Measurements from ENCODE around the gene TSSC4.

TSSC4 gene

DNA sequence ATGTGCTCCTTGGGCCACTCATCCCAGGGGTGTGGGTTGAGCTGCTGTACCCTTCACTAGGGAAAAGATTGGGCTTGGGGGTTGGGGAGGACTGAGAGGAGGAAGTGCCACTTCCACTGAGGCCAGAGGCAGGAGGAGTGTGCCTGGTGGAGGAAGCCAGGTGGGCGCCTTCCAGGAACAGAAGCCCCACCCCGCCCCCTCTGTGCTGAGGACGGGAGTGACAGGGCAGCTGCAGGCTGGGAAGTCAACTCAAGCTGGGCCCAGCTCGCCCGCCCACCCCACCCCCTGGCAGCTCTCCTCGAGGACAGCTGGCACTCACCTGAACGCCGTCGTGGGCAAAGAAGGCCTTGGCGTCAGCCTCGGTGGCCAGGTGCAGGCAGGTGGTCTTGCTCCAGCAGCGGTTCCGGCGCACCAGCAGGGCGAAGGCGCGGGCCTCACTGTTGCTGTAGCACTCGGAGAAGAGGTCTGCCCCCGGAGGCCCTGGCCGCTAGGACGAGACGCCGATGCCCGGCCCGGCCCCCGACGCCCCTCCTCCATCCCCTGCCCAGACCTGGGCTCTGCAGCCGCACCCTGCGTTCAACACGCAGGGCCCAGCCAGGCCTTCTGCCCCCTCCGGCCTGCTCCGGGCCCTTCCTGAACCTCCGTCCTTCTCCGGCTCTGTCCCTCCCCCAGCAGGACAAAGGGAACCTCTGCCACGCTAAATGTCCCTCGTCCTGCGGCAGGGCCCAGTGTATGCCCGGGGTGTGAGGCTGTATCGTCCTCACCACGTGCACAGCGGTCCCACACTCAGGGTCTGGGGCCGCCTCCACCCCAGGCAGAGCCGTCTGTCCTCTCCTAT lies 13.4 kb downstream of the TSSC4 start:
- ChIA-PET POLR2A (no interaction called here), CTCF (interaction anchor here (0.9 to 13.3 kb wide), 4 partner anchors 9 to 215 kb away, joined by 3 to 381 read pairs (median 4); partner anchors contain the start of genes C11orf21 and TSPAN32)
- no peak for DNase-seq (ENCODE audit: low read depth, low spot score)
- TF ChIP-seq CTCF (IDR thresholded peaks at IDR 0.05; ENCODE audit: insufficient read depth, low read length, missing control alignments): no peak
- H3K4me3 ChIP-seq (ENCODE audit: low read depth, low read length): no peak overlapping the region

- CTCF ChIA-PET: interaction anchor here (13.3 kb wide), 1 partner anchor 108 kb away, joined by 381 read pairs; the partner anchor contains the start of genes C11orf21 and TSPAN32
Observed at GRCh38 chr11:2414616-2415015, 14.1 kb downstream of the TSSC4 start.

GRCh38 chr11:2415171-2415570 lies 14.6 kb downstream of the TSSC4 start:
- no peak overlapping the region for H3K4me3 ChIP-seq (ENCODE audit: low read depth, low read length)
- POLR2A ChIA-PET: no interaction called here
- CTCF ChIA-PET: interaction anchor here (1.2 to 13.3 kb wide), 2 partner anchors 109 to 118 kb away, joined by 3 to 381 read pairs; partner anchors contain the start of genes C11orf21 and TSPAN32
- DNase-seq (ENCODE audit: low read depth, low spot score): no peak
- no peak for TF ChIP-seq CTCF (IDR thresholded peaks at IDR 0.05; ENCODE audit: insufficient read depth, low read length, missing control alignments)

More at GRCh38 chr11:2414616-2415015, 14.1 kb downstream of the TSSC4 start:
- H3K4me3 ChIP-seq (ENCODE audit: low read depth, low read length): no peak overlapping the region
- no peak for TF ChIP-seq CTCF (IDR thresholded peaks at IDR 0.05; ENCODE audit: insufficient read depth, low read length, missing control alignments)
- no peak for DNase-seq (ENCODE audit: low read depth, low spot score)
- POLR2A ChIA-PET: no interaction called here

- no peak for TF ChIP-seq CTCF (IDR thresholded peaks at IDR 0.05; ENCODE audit: insufficient read depth, low read length, missing control alignments)
- CTCF ChIA-PET: interaction anchor here (1.2 to 13.3 kb wide), 2 partner anchors 110 to 117 kb away, joined by 3 to 381 read pairs; partner anchors contain the start of genes C11orf21 and TSPAN32
- POLR2A ChIA-PET: no interaction called here
- H3K4me3 ChIP-seq (ENCODE audit: low read depth, low read length): no peak overlapping the region
- DNase-seq (ENCODE audit: low read depth, low spot score): no peak
Observed at GRCh38 chr11:2415601-2416380, 15.2 kb downstream of the TSSC4 start.

- POLR2A ChIA-PET: no interaction called here
- no peak overlapping the region for H3K4me3 ChIP-seq (ENCODE audit: low read depth, low read length)
- CTCF ChIA-PET: interaction anchor here (0.8 to 13.3 kb wide), 5 partner anchors 14 to 230 kb away, joined by 3 to 381 read pairs (median 70); partner anchors contain the start of genes C11orf21, TSPAN32 and TSSC4
- no peak for TF ChIP-seq CTCF (IDR thresholded peaks at IDR 0.05; ENCODE audit: insufficient read depth, low read length, missing control alignments)
- no peak for DNase-seq (ENCODE audit: low read depth, low spot score)
Observed at GRCh38 chr11:2416765-2417164, 16.2 kb downstream of the TSSC4 start.
